Skeletal muscle cell (primary cell): ENCODE data around the gene GGT7.
"Not testable (repeated sequence)": the region's sequence is repeated elsewhere in the genome, so short reads cannot be mapped to it uniquely, and the experiment has no call there.

Experiments
- DNase-seq: peaks from one replicate; pipeline ENCODE4 v3.0.0-alpha.2; 2010; ENCODE audit warnings: low read depth
- H3K4me3 ChIP-seq: 2 replicates; pipeline ENCODE4 v1.5.1; 2011; ENCODE audit warnings: low read depth, mild to moderate bottlenecking, control low read depth, low read length, moderate library complexity

GGT7 gene

DNA sequence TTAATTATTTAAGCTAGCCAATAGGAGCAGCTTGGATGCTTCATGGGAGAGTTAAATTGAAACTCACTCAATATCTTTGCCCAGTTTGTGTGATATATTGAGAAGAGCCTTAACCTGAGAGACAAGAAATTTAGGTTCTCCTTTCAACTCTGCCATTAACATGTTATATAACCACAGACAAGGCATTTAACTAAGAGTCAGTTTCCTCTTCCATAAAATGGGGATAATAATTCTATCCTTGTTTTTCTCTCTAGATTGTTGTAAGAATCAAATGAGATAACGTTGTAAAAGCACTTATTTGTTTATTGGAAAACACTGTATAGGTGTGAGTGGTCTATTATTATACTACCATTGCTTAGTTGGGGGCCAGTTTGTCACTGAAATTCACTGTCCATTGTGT lies 11.6 kb upstream of the GGT7 start:
- no peak overlapping the region for H3K4me3 ChIP-seq

DNA sequence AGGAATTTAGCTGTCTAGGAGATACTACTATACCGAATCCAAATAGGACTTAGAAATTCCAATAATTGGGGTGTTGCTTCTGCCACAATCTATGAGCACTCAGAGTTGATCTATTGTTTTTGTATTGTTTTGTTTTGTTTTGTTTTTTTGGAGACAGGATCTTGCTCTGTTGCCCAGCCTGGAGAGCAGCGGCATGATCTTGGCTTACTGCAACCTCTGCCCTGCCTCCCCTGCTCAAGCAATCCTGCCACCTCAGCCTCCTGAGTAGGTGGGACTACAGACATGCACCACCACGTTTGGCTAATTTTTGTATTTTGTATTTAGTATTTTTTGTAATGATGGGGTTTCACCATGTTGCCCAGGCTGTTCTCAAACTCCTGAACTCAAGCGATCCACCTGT lies 11.2 kb upstream of the GGT7 start:
- DNase-seq, result no peak
- H3K4me3 ChIP-seq, result no peak overlapping the region

More for the DNA sequence above, 11.6 kb upstream of the GGT7 start:
- no peak for DNase-seq

DNA sequence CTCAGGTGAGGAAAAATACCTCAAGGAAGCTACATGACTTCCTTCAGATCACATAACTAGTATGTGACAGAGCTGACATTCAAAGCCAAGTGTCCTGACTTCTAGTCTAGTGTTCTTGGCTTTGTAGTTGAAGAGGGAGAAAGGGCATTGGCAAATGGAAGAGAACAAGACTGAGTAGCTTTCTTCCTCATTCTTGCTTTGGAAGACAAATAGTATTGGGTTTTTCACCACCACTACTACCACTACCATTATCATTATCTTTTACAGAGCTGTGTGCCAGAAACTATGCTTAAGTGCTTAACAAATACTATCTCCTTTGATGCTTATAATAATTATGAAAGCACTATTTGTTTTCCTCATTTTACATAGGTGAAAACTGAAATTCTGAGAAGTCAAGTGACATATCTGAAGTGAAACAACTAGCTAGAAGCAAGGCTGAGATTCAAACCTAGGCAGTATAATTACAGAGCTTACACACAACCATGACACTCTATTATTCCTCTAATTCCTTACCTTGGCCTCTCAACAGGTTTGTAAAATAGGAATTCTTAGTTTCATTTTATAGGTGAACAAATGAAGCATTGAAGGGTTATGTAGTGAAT lies 10.5 kb upstream of the GGT7 start:
- no peak overlapping the region for H3K4me3 ChIP-seq
- DNase-seq, result no peak

GRCh38 chr20:34881689-34882088 lies 9.0 kb upstream of the GGT7 start:
- no peak for DNase-seq
- no peak overlapping the region for H3K4me3 ChIP-seq

GRCh38 chr20:34880971-34881370 lies 8.3 kb upstream of the GGT7 start:
- not testable (repeated sequence) for H3K4me3 ChIP-seq, DNase-seq

GRCh38 chr20:34880215-34880850 lies 7.7 kb upstream of the GGT7 start:
- no peak overlapping the region for H3K4me3 ChIP-seq
- no peak for DNase-seq

DNA sequence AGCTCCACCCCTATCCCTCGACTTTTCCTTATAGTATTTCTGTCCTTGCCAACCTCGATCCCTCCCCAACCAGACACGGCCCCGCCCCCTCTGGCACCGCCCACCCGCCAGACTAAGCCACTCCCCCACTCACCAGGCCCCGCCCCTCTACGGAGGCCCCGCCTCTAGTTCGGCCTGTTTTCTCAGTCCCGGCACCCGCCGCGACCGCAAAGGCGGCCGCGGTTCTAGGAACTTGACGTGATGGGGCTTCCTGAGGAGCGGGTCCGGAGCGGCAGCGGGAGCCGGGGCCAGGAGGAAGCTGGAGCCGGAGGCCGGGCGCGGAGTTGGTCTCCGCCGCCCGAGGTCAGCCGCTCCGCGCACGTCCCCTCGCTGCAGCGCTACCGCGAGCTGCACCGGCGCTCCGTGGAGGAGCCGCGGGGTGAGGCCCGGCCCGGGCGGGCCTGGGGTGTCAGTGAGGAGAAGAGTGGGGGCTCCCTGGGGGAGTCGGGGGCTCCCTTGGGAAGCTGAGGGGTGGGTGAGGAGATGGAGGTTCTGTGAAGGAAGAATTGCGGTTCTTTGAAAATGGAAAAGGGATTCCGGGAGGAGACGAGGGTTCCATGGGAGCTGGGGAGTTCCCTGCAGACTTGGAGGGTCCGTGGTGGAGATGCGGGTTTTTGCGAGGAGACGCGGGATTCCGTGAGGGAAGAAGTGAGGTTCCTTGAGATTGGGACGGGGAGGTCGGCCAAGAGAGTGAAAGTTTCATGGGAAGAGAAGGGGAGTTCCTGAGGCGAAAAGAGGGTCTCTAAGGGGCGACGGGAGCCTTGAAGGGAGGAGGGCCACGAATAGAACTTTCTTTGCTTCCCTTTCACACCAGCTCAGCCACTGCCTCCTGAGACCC lies 4.0 kb upstream of the GGT7 start, which contains the start of gene ACSS2:
TSS of gene ACSS2 (plus strand) at position 207 of the 877 bp plus-strand sequence. CDS start at position 241, 34 bp downstream.
- H3K4me3 ChIP-seq, result peak within 1 kb of the TSS; percentile 85
- DNase-seq, result no peak

DNA sequence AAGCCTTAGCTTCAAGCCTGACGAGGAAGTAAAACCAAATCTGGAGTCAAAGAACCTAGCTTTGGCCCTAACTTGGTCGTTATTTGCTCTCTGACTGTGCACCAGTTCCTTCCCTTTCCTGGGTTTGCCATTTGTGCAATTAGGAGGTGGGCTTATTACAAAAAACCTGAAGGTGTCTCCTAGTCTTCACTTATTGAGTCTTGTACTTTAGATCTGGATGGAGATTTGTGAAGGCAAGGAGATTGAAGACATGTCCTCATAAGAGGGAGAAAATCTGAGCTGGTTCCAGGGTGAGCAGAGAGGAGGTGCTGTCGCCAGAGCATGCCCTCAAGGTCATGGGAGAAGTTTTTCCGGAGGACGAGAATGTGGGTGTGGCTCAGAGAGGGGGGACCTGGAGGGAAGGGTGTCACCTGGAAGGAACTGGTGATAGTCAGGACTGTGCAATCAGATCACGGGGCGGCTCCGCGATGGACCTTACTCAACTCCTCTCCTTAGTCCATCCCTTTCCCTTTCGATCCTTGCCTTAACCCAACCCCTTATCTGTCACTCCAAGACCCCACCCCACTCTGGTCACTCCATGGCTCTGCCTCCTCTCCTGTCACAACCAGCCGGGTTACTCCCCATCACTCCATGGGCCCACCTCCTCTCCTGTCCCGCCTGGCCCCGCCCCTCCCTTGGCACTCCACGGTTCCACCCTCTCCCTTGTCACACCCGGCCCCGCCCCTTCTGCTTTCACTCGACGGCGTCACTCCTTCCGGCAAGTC lies 3.2 kb upstream of the GGT7 start:
- DNase-seq, result peak; percentile 97
- H3K4me3 ChIP-seq, result peak overlapping the region; percentile 85

GRCh38 chr20:34874094-34874654 lies 1.5 kb upstream of the GGT7 start:
- no peak overlapping the region for H3K4me3 ChIP-seq
- peak; percentile 49 for DNase-seq

- H3K4me3 ChIP-seq, result no peak overlapping the region
- no peak for DNase-seq
These were observed 982 bp upstream of the GGT7 start for GRCh38 chr20:34873583-34874093.

- no peak for DNase-seq
- peak overlapping the region; percentile 77 for H3K4me3 ChIP-seq
These were observed 562 bp downstream of the GGT7 start for GRCh38 chr20:34871966-34872621.

- peak overlapping the region; percentile 77 for H3K4me3 ChIP-seq
- no peak for DNase-seq
These were observed 1.2 kb downstream of the GGT7 start for GRCh38 chr20:34871320-34871926.

DNA sequence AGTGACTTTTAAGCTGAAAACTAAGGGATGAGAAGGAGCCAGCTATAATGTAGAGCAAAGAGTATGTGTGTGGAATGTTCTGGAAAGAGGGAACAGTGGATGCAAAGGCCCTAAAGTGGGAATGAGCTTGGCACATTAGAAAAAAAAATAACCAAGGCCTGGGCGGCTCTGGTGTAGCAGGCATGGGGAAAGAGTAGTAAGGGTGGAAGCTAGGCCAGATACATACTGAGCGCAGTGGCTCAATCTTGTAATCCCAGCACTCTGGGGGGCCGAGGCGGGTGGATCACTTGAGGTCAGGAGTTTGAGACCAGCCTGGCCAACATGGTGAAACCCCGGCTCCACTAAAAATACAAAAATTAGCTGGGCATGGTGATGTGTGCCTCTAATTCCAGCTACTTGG lies 8.4 kb downstream of the GGT7 start:
- no peak overlapping the region for H3K4me3 ChIP-seq
- no peak for DNase-seq

GRCh38 chr20:34863421-34863965 lies 9.2 kb downstream of the GGT7 start:
- H3K4me3 ChIP-seq, result no peak overlapping the region
- DNase-seq, result no peak

GRCh38 chr20:34862724-34863123 lies 9.9 kb downstream of the GGT7 start:
- no peak overlapping the region for H3K4me3 ChIP-seq
- no peak for DNase-seq

GRCh38 chr20:34861386-34862084 lies 11.1 kb downstream of the GGT7 start:
- no peak overlapping the region for H3K4me3 ChIP-seq

DNA sequence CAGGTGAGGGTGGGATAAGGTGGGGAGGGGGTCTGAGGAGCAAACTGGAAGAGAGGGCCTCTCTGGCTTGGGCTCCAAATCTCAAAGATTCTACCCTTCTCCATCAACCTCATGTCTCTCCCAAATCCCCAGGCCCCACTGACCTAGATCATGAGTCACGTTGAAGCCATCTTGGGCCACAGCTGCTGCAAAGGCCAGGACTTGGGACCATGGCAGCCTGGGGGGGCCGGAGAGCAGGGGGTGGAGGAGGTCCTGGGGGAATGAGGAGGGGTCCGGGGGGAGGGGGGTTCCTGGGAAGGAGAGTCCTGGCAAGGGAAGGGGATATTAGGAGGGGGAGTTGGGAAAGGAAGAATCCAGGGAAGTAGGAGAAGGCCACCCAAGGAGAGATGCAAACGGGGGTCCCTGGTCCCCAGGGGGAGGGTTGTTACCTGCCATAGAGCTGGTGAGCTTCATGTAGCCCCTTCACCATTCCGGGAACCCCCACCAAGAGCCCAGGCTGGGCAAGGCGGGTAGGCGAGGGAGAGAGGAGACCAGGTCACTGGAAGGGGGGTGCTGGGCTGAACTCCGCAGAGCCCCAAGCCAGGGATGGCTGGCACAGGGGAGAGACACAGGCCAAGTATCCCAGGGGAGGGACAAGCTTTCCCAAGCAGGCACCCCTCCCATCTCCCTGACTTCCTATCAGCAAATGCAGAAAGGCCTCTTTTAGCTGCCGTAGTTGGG lies 12.7 kb downstream of the GGT7 start:
- H3K4me3 ChIP-seq, result no peak overlapping the region
- no peak for DNase-seq

More at GRCh38 chr20:34861386-34862084, 11.1 kb downstream of the GGT7 start:
- DNase-seq, result peak; percentile 5
